ENCODE data around the gene APAF1.
"Not testable (repeated sequence)": the region's sequence is repeated elsewhere in the genome, so short reads cannot be mapped to it uniquely, and the experiment has no call there.

Gene APAF1

GRCh38 chr12:98727196-98727595, 82.1 kb downstream of the APAF1 start:
- no peak for DNase-seq

DNA sequence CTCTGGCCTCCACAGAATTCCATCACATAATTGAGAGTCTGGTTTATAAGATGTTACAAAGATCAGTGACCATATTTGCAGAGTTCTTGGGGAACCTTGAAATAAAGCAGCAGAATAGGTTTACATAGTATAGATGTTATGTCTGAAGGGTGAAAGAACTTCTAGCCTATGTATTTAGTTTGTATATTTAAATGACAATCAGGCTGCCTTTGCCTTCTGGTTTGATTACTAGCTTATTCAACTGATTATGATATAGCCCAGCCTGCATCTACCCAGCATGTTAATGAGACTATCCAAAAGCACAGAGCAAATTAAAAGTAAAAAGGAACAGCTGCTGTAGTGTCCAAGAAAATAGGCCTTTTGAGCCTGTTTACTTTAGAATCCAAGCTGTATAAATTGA, 85.3 kb downstream of the APAF1 start:
- DNase-seq: no peak

DNA sequence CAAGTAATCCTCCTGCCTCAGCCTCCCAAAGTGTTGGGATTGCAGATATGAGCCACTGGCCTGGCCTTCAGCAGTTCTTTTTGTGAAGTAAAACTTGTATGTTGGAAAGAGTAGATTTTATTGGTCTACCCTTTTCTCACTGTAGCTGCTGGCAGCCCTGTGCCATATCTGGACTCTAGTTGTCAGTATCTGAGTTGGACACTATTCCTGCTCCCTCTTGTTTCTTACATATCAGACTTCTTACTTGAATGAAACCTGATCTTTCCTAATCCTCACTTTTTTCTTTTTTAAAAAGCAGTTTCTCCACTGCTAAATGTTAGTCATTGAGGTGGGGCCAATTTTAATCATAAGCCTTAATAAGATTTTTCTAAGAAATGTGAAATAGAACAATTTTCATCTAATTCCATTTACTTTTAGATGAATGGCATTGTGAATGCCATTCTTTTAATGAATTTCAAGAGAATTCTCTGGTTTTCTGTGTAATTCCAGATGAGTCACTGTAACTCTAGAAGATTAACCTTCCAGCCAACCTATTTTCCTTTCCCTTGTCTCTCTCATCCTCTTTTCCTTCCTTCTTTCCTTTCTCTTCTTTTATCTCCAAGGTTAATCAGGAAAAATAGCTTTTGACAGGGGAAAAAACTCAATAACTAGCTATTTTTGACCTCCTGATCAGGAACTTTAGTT, 88.7 kb downstream of the APAF1 start:
- DNase-seq: no peak

GRCh38 chr12:98735821-98736220, 90.7 kb downstream of the APAF1 start:
- DNase-seq: no peak

DNA sequence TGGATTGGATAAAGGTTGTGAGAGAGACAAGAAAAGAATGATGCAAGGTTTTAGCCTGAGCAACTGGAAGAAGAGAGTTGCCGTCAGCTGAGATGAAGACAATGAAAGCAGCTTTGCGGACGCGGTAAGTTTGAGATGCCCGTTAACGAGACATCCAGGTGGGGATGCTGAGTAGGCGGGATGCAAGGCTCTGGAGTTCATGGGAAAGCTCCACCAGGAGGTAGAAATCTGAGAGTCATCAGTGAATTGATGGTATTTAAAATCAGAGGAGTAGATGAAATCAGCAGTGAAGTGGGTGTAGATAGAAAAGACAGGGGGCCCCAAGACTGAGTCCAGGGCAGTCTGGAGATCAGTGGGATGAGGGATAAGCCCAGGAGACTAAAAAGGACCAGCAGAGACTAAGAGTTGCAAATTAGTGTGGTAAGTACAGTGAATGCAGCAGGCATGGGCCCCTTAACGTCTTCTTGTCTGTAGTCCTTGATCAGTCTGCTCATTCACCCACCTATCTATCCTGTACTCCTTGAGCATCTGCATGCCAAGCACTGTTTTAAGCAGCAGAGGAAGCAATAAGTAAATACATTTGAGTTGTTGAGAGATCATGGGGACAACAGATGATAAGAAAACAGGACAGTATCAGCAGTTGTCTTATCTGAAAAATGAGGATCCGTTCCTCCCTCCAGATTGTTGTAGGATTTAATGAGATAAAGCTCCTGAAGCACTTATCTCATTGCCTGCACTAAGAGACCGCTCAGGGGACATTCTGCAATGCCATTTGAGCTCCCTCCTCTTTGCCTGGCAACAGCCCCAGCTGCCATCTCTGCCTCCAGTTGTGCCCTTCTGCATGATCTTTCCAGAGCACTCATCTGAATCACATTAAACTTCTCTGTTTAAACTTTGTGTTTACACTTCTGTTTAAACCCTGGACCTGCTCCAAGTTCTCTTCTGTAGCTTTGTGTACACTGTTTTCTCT, 91.5 kb downstream of the APAF1 start:
- DNase-seq: no peak

GRCh38 chr12:98737322-98737712, 92.2 kb downstream of the APAF1 start:
- DNase-seq: no peak

- no peak for DNase-seq
These were observed 92.9 kb downstream of the APAF1 start for GRCh38 chr12:98738002-98738401.

GRCh38 chr12:98738539-98738938, 93.4 kb downstream of the APAF1 start:
- no peak for DNase-seq

DNA sequence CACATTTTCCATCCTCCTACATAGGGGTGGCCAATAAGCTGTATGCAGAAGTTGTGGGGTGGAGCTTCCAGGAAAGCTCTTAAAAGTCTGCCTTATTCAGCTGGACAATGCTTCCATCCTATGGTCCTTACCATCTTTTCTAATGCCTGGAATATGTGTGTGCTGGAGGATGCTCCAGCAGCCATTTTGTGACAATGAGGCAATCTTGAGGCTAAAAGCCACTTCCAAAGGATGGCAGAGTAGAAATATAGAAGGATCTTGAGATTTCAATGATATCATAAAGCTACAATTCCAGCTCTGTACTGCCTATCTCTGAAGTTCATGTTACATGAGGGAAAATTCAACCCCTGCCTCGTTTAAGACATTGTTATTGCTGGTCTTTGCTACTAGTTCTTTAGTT, 95.7 kb downstream of the APAF1 start:
- DNase-seq: no peak

GRCh38 chr12:98741196-98741555, 96.1 kb downstream of the APAF1 start:
- DNase-seq: no peak

DNA sequence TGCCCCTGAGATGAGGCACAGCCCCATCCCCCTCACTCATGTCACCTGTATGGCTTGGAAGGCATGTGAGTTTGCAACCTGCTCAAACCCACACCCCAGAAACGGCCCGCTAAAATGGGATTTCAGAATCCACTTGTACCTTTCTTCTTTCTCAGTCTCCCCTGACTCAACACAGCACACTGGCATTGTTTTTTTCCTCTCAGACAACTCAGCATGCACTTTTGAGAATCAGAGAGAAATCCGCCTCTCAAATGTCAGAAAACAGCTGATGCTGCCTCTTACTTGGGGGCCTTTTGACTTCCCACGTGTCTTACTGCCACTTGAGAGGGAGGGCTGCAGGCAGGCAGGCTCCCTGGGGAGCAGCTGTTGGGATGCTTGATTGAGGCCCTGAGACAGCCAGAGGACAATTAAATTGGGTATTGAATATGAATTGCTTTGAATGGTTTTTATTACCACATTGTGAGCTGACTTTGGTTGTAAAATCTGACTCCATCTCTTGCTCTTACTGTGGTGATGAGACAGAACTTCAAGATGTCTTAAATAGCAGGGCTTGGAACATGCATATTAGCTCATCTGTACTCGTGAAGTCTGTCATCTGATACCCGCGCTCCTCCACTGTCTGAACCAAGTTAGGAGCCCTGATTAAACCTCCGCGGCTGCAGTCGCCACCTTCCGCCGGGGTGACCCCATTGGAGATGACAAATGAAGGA, 96.6 kb downstream of the APAF1 start:
- no peak for DNase-seq

- peak; percentile 27 for DNase-seq
These were observed 98.4 kb downstream of the APAF1 start for GRCh38 chr12:98743362-98743953.

GRCh38 chr12:98744680-98745079, 99.6 kb downstream of the APAF1 start:
- no peak for DNase-seq

GRCh38 chr12:98745578-98746391, 100.7 kb downstream of the APAF1 start:
- DNase-seq: peak; percentile 15

DNA sequence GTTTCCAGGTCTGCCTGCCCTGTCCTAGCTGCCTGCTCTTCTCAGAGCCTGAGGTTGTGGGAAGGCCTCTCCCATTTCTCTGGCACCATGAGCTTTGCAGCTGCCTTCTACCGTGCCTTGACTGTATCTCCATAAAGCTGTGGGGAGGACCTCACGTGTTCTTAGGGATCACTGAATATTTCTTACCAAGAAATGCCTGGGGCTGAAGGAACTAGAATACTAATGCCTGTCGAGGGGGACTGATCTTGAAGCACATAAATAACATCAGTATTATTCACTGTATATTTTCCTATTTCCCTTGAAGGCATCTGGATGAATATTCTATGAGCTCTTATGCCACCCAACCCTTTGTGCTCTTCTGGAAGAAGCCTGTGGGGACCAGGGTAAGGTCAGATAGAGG, 103.4 kb downstream of the APAF1 start:
- DNase-seq: no peak

DNA sequence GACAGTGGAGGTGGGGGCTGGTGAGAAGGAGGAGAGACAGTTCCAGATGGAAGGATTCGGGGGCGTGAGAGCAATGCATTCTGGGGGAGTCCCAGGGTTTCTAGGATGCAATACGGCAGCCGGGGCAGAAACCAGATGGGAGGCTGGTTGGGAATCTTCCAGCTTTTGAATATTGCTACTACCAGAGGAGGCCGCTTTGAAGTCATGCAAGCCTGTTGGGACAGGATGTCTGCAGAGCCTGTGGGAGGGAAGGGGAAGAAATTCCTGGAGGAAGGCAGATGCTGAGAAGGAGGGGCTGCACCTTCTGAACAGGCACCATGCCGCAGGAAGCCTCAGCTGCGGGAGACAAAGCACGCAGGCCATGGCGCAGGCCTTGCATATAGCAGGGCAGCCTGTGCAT, 105.4 kb downstream of the APAF1 start:
- no peak for DNase-seq

GRCh38 chr12:98751580-98752115, 106.6 kb downstream of the APAF1 start:
- DNase-seq: no peak

DNA sequence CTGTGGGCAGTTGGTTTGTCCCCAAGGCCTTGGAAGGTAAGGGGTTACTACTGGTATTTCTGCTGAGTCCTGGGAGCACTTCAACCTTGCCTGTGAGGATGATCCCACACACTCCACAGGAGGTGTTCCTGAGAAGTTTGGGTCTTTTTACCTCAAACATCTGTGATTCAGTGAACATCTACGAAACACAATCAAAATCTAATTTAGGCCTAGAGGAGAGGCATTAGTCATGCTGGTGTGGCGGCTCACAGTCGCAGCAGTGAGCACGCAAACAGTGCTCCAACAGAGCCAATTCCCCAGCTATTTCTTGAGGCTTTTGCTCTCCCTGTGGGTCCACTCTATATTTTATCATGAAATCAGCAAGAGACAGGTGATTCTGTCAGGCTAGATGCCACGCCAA, 107.6 kb downstream of the APAF1 start:
- DNase-seq: no peak

DNA sequence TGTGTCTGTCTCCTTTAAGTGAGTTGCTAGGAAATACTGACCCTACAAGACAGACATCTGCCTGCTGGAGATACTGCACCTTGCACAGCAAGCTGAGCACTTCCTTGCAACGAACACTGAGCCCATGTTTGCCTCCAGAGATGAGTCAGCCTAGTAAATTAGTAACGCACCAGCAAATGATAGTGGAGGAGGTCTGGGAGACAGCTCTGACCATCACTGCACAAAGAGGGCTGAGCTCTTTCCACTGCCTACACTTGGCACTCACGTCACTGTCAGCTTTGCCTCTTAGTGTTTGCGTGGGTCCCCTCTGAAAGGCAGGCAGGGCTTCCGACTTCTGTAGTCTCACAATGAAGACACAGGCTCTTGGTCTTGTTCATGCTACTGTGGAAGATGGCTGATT, 109.0 kb downstream of the APAF1 start:
- DNase-seq: no peak

DNA sequence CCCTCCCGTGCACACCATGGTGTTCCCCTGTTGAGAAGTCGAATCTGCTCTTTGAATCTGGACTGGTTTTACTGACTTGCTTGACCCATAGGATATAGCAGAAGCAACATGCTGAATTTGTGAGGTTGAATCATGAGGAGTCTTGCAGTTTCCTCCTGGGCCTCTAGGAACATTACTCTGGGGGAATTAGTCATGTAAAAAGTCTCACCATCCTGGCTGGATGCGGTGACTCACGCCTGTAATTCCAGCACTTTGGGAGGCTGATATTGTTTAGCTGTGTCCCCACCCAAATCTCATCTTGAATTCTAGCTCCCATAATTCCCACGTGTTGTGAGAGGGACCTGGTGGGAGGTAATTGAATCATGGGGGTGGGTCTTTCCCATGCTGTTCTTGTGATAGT, 110.8 kb downstream of the APAF1 start:
- not testable (repeated sequence) for DNase-seq

DNA sequence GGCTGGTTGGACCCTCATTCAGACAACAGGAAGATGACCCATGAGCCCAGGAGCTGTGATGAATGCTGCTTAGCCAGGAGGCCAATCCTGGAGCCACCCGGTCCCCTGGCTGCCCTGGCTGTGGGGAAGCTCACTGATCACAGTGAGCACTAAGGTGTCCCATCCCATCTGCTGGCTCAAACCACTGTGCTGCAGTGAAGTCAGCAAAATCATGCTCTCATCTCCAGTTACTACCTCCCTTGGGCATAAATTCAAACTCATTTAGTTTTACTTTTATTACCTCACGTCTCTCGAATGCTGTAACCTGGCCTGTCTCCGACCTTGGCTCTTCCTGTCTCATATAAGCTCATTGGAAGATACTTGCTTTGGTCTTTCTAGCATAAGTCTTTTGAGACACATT, 112.4 kb downstream of the APAF1 start:
- no peak for DNase-seq

DNA sequence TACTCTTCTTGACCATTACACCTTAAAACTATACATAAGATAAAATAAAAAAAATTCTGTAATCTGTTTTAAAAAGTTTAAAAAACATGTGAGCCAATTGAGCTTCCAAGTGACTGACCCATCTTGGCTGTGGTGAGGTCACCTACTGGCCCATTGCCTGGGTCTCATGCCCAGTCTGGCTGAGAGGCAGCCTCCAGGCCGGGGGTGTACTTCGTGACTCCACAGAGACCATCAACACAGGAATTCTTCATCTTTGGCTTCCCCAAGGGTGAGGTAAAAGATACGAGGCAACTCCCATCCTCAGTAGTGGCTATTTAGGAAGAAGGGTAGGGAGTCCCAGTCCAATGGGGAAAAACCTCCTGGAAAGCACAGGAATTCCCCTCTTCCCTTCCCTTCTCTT, 113.2 kb downstream of the APAF1 start:
- DNase-seq: no peak

All from activated naive CD4-positive, alpha-beta T cell treated with anti-CD3 and anti-CD28 coated beads, Interleukin-2, amount 50 U/mL, for 16 hours (primary cell).